ENCODE data around the gene PITHD1. TPM values are rescaled to one million over a fixed set of nuclear protein-coding genes. Genes with fewer than 3 reads are reported as not detected.
"Not testable (repeated sequence)": the region's sequence is repeated elsewhere in the genome, so short reads cannot be mapped to it uniquely, and the experiment has no call there.

PITHD1 gene
- total RNA-seq, 2 experiments from 2014 or later = 53.1 to 64.1 TPM

GRCh38 chr1:23774174-23774880, 3.9 kb upstream of the PITHD1 start:
- DNase-seq (no peak), ATAC-seq (no peak)
- intact Hi-C loops (cut with DNase I, micrococcal nuclease) = loop anchor here in 1 of 2 experiments (5.0 to 10.0 kb wide), 2 partner anchors 253 to 620 kb away; no protein-coding TSS in a partner anchor
- Mint-ChIP-seq H3K4me1 (peaks cover 26% of the 10 kb centered on the region), H3K4me3 (no peak overlapping the region), H3K36me3 (ENCODE audit: low read depth) (no peaks in the 10 kb centered on the region), H3K9me3 (ENCODE audit: low read depth) (no peaks in the 10 kb centered on the region), H3K27ac (no peak overlapping the region), H3K27me3 (no peaks in the 10 kb centered on the region)
- ChIA-PET CTCF (interaction anchor here (0.5 to 2.3 kb wide), 6 partner anchors 28 to 678 kb away, joined by 3 to 5 read pairs (median 4); no protein-coding TSS in a partner anchor), POLR2A (interaction anchor here (0.6 kb wide), 1 partner anchor 37 kb away, joined by 3 read pairs; no protein-coding TSS in a partner anchor)

GRCh38 chr1:23776217-23776616, 2.0 kb upstream of the PITHD1 start:
- peaks cover 38% of the 10 kb centered on the region for H3K4me1 Mint-ChIP-seq
- CTCF ChIA-PET = interaction anchor here (0.6 to 2.3 kb wide), 5 partner anchors 34 to 313 kb away, joined by 3 to 7 read pairs (median 4); no protein-coding TSS in a partner anchor

GRCh38 chr1:23779826-23780371, 1.7 kb downstream of the PITHD1 start:
- Mint-ChIP-seq H3K36me3 (ENCODE audit: low read depth) (peaks cover 14% of the 10 kb centered on the region), H3K4me1 (peaks cover 35% of the 10 kb centered on the region), H3K27me3 (no peaks in the 10 kb centered on the region), H3K4me3 (peak overlapping the region; percentile 87), H3K27ac (peak overlapping the region; percentile 78), H3K9me3 (ENCODE audit: low read depth) (no peaks in the 10 kb centered on the region)
- ATAC-seq (peak; percentile 58), DNase-seq (no peak)
- intact Hi-C loops (cut with DNase I, micrococcal nuclease) = loop anchor here in 1 of 2 experiments (10.0 kb wide), 1 partner anchor 615 kb away; no protein-coding TSS in a partner anchor
- POLR2A ChIA-PET = interaction anchor here (0.6 to 1.7 kb wide), 4 partner anchors 8 to 408 kb away, joined by 3 to 7 read pairs (median 3); partner anchors contain the start of genes LYPLA2 and RPL11
- CTCF ChIA-PET = interaction anchor here (0.6 to 2.4 kb wide), 6 partner anchors 9 to 297 kb away, joined by 3 to 17 read pairs (median 4); partner anchors contain the start of genes ELOA, LYPLA2 and RPL11

More at GRCh38 chr1:23776217-23776616, 2.0 kb upstream of the PITHD1 start:
- Mint-ChIP-seq H3K36me3 (ENCODE audit: low read depth) (peaks cover 5% of the 10 kb centered on the region), H3K27me3 (no peaks in the 10 kb centered on the region), H3K4me3 (peak overlapping the region; percentile 87), H3K9me3 (ENCODE audit: low read depth) (no peaks in the 10 kb centered on the region), H3K27ac (no peak overlapping the region)
- POLR2A ChIA-PET = no interaction called here
- intact Hi-C loops (cut with DNase I, micrococcal nuclease) = loop anchor here in 1 of 2 experiments (10.0 kb wide), 1 partner anchor 619 kb away; no protein-coding TSS in a partner anchor
- ATAC-seq = no peak
- no peak for DNase-seq

GRCh38 chr1:23783141-23783540, 4.9 kb downstream of the PITHD1 start:
- peaks cover 40% of the 10 kb centered on the region for H3K36me3 Mint-ChIP-seq (ENCODE audit: low read depth)
- H3K27ac Mint-ChIP-seq; H3K4me3 Mint-ChIP-seq; H3K27me3 Mint-ChIP-seq; H3K9me3 Mint-ChIP-seq (ENCODE audit: low read depth); POLR2A ChIA-PET; ATAC-seq; DNase-seq; intact Hi-C loops (cut with DNase I, micrococcal nuclease): not testable (repeated sequence)
- H3K4me1 Mint-ChIP-seq = peaks cover 20% of the 10 kb centered on the region
- CTCF ChIA-PET = interaction anchor here (0.7 to 1.2 kb wide), 2 partner anchors 11 to 672 kb away, joined by 4 read pairs; no protein-coding TSS in a partner anchor

GRCh38 chr1:23784846-23785245, 6.6 kb downstream of the PITHD1 start:
- no peak overlapping the region for H3K4me3 Mint-ChIP-seq
- DNase-seq (no peak), ATAC-seq (no peak)
- intact Hi-C loops (cut with DNase I, micrococcal nuclease) = no loop called here
- H3K27me3 Mint-ChIP-seq = no peaks in the 10 kb centered on the region
- ChIA-PET CTCF (interaction anchor here (1.3 kb wide), 1 partner anchor 13 kb away, joined by 3 read pairs; no protein-coding TSS in a partner anchor), POLR2A (no interaction called here)
- peaks cover 11% of the 10 kb centered on the region for H3K4me1 Mint-ChIP-seq
- H3K9me3 Mint-ChIP-seq (ENCODE audit: low read depth) = no peaks in the 10 kb centered on the region
- peaks cover 41% of the 10 kb centered on the region for H3K36me3 Mint-ChIP-seq (ENCODE audit: low read depth)
- H3K27ac Mint-ChIP-seq = no peak overlapping the region

- H3K9me3 Mint-ChIP-seq (ENCODE audit: low read depth) = no peaks in the 10 kb centered on the region
- POLR2A ChIA-PET = no interaction called here
- CTCF ChIA-PET = interaction anchor here (1.1 to 1.6 kb wide), 2 partner anchors 16 to 96 kb away, joined by 3 to 6 read pairs; partner anchors contain the start of gene RPL11
- peaks cover 33% of the 10 kb centered on the region for H3K36me3 Mint-ChIP-seq (ENCODE audit: low read depth)
- H3K4me1 Mint-ChIP-seq = peaks cover 13% of the 10 kb centered on the region
- ATAC-seq = no peak
- intact Hi-C loops (cut with DNase I, micrococcal nuclease) = no loop called here
- no peaks in the 10 kb centered on the region for H3K27me3 Mint-ChIP-seq
- no peak for DNase-seq
- H3K27ac Mint-ChIP-seq = no peak overlapping the region
- H3K4me3 Mint-ChIP-seq = no peak overlapping the region
These were observed 9.5 kb downstream of the PITHD1 start for GRCh38 chr1:23787701-23788100.

DNA sequence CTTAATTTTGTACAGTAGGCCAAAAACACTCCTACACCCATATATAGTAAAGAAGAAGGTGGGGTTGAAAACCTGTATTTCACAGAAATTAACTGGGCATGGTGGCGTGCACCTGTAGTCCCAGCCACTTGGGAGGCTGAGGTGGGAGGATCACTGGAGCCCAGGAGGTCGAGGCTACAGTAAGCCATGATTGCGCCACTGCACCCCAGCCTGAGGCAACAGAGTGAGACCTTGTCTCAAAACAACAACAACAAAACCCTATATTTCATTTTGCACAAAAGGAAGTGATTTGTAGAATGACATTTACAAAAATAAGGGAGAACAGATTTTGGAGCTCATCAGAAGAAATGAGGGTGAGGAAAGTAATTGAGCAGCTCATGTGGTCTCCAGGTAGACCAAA, 10.5 kb downstream of the PITHD1 start:
- intact Hi-C loops (cut with DNase I, micrococcal nuclease) = no loop called here
- DNase-seq = no peak
- Mint-ChIP-seq H3K36me3 (ENCODE audit: low read depth) (peaks cover 33% of the 10 kb centered on the region), H3K27me3 (no peaks in the 10 kb centered on the region), H3K4me1 (peaks cover 13% of the 10 kb centered on the region), H3K9me3 (ENCODE audit: low read depth) (no peaks in the 10 kb centered on the region), H3K27ac (peak overlapping the region; percentile 29), H3K4me3 (no peak overlapping the region)
- ChIA-PET CTCF (interaction anchor here (0.5 to 1.6 kb wide), 4 partner anchors 9 to 171 kb away, joined by 3 to 6 read pairs (median 3); partner anchors contain the start of gene RPL11), POLR2A (interaction anchor here (0.5 kb wide), 1 partner anchor 9 kb away, joined by 3 read pairs; no protein-coding TSS in a partner anchor)
- no peak for ATAC-seq

- Mint-ChIP-seq H3K27me3 (no peaks in the 10 kb centered on the region), H3K4me3 (peak within 1 kb of the TSS; percentile 86), H3K27ac (peak within 1 kb of the TSS; percentile 79), H3K9me3 (ENCODE audit: low read depth) (no peaks in the 10 kb centered on the region), H3K36me3 (ENCODE audit: low read depth) (peaks cover 26% of the 10 kb centered on the region), H3K4me1 (peaks cover 13% of the 10 kb centered on the region)
- intact Hi-C loops (cut with DNase I, micrococcal nuclease) = loop anchor here (1.0 to 2.0 kb wide), 5 partner anchors 9 to 190 kb away; partner anchors contain the start of genes GALE (in 2 of the 2), PITHD1 (in 2 of the 2), ELOA (in 1 of the 2) and HMGCL (in 1 of the 2)
- peak; percentile 93 for ATAC-seq
- peak; percentile 95 for DNase-seq
- CTCF ChIA-PET = interaction anchor here (0.6 to 2.9 kb wide), 8 partner anchors 8 to 173 kb away, joined by 3 to 10 read pairs (median 3); no protein-coding TSS in a partner anchor
- POLR2A ChIA-PET = interaction anchor here (0.6 to 1.7 kb wide), 3 partner anchors 9 to 183 kb away, joined by 3 to 7 read pairs (median 4); partner anchors contain the start of gene GALE
These were observed 12.7 kb downstream of the PITHD1 start, which contains the start of gene LYPLA2 for GRCh38 chr1:23790696-23791515. Gene LYPLA2, plus strand, starts transcription at chr1:23791145. Its CDS starts 1,538 bp downstream, at chr1:23792683.

DNA sequence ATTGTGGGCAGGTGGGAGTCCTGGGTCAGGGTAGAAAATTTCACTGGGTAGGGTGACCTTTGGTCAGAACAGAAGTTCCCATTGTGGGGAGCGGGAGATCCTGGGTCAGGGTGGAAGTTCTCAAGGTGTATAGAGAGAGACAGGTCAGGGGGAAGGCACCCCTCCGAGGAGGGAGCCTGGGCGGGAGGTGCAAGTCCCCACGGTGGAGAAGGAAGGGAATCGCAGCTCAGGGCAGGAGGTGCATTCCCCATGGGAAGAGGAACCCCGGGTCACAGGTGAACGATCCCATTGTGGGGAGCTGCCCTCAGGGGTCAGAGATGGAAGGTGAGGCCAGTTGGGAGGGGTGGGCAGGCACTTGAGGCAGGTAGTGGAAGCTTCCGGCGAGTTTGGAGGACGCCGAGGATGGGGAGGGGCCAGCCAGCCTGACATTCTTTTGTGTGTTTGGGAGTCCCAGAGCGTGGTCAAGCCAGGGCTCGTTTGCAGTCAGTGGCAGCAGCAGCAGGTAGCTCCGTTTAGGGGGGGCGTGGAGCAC, 13.4 kb downstream of the PITHD1 start:
- intact Hi-C loops (cut with DNase I, micrococcal nuclease) = loop anchor here (1.0 to 2.0 kb wide), 5 partner anchors 9 to 189 kb away; partner anchors contain the start of genes GALE (in 2 of the 2), PITHD1 (in 2 of the 2), ELOA (in 1 of the 2) and HMGCL (in 1 of the 2)
- peak overlapping the region; percentile 79 for H3K27ac Mint-ChIP-seq
- no peaks in the 10 kb centered on the region for H3K27me3 Mint-ChIP-seq
- H3K4me3 Mint-ChIP-seq = peak overlapping the region; percentile 86
- POLR2A ChIA-PET = interaction anchor here (0.6 to 1.7 kb wide), 4 partner anchors 8 to 182 kb away, joined by 3 to 7 read pairs (median 4); partner anchors contain the start of genes GALE and PITHD1
- CTCF ChIA-PET = interaction anchor here (1.0 to 2.9 kb wide), 7 partner anchors 8 to 173 kb away, joined by 3 to 10 read pairs (median 3); no protein-coding TSS in a partner anchor
- H3K9me3 Mint-ChIP-seq (ENCODE audit: low read depth) = no peaks in the 10 kb centered on the region
- ATAC-seq = peak; percentile 37
- H3K4me1 Mint-ChIP-seq = peaks cover 13% of the 10 kb centered on the region
- peak; percentile 53 for DNase-seq
- H3K36me3 Mint-ChIP-seq (ENCODE audit: low read depth) = peaks cover 22% of the 10 kb centered on the region
